Measurements from ENCODE around the gene CBLB. TPM values are rescaled to one million over a fixed set of nuclear protein-coding genes. Genes with fewer than 3 reads are reported as not detected.

CBLB gene
- total and polyA plus RNA-seq, 9 donors: 19.5 to 31.4 (median 21.0) TPM

DNA sequence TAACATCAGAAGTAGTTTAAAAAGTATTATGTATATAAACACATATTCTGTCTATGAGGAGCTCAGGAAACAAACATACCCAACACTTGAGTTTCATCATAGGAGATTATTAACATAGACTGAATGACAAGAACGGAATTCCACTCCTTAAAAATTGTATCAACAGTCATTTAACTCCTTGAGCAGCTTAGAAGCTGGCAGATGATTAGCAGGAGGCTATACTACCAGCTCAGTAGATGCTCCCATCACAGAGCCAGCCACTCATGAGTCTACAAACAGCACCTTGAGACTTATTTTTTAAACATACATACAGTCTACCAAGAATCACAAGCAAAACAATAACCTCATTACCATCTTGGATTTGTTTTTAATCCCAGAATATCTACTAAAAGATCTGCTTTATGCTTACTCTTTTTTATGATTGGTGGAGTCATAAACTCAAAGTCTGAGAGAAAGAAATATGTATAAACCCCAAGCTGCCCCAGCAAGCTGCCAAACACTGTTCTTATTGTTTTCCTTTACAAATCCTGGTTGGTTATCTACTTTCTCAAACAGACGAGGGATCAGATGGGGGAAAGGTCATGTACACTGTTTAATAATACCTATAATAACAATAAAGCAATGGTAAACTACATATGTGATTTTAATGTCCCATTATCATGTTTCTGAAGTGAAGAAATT is 59.5 kb downstream of the CBLB start:
- Histone ChIP-seq H3K27me3 (ENCODE audit: control insufficient read depth, insufficient read depth, low read length) (no peaks in the 10 kb centered on the region), H3K4me1 (ENCODE audit: control insufficient read depth, insufficient read depth, low read length) (no peaks in the 10 kb centered on the region), H3K9me3 (replicated peaks; ENCODE audit: control insufficient read depth, low read depth, low read length) (no peaks in the 10 kb centered on the region), H3K4me3 (ENCODE audit: low read length) (no peak overlapping the region), H3K36me3 (ENCODE audit: control insufficient read depth, insufficient read depth, low read length) (no peaks in the 10 kb centered on the region), H3K27ac (ENCODE audit: low read length) (no peak overlapping the region)
- no CpG with 5 or more reads among the region's 2 CpGs for WGBS (ENCODE audit: insufficient coverage)
- DNase-seq: no peak

DNA sequence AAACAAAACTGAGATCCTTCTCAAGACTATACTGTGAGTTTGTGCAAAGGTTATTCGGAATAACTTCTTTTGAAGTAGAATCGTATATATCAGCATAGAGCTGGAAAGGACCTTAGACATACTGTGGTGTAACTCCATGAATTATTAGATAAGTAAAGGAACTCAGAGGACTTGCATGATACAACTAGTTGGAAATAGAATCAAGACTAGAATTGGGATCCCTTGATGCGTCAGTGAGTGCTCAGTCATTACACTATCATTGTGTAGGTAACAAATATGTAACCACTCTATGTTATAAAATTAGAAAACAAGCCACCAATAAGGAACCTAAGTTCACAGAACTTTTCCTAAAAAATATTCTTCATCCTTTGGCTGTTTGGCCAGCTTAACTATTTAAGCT is 61.1 kb downstream of the CBLB start:
- H3K27ac ChIP-seq (ENCODE audit: low read length): no peak overlapping the region
- WGBS (ENCODE audit: insufficient coverage): no CpG with 5 or more reads among the region's 3 CpGs
- no peaks in the 10 kb centered on the region for H3K9me3 ChIP-seq (replicated peaks; ENCODE audit: control insufficient read depth, low read depth, low read length)
- no peaks in the 10 kb centered on the region for H3K27me3 ChIP-seq (ENCODE audit: control insufficient read depth, insufficient read depth, low read length)
- no peak for DNase-seq
- no peaks in the 10 kb centered on the region for H3K36me3 ChIP-seq (ENCODE audit: control insufficient read depth, insufficient read depth, low read length)
- no peaks in the 10 kb centered on the region for H3K4me1 ChIP-seq (ENCODE audit: control insufficient read depth, insufficient read depth, low read length)
- no peak overlapping the region for H3K4me3 ChIP-seq (ENCODE audit: low read length)

DNA sequence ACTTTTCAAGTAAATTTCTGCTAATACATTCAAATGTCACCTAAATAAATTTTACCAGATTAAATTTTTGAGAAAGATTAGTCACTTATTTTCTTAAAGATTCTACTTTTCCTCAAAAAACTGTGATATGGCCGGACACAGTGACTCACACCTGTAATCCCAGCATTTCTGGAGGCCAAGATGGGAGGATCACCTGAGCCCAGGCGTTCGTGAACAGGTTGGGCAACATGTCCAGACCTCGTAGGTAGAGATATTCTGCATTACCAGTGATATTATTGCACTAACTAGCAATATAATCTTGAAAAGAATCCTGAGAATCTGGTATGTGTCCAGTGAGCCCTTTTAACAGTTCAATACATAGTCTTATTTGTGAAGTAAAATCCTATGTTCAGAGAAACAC is 61.7 kb downstream of the CBLB start:
- H3K27ac ChIP-seq (ENCODE audit: low read length): no peak overlapping the region
- no peak overlapping the region for H3K4me3 ChIP-seq (ENCODE audit: low read length)
- peaks cover 2% of the 10 kb centered on the region for H3K4me1 ChIP-seq (ENCODE audit: control insufficient read depth, insufficient read depth, low read length)
- no peaks in the 10 kb centered on the region for H3K27me3 ChIP-seq (ENCODE audit: control insufficient read depth, insufficient read depth, low read length)
- no peaks in the 10 kb centered on the region for H3K9me3 ChIP-seq (replicated peaks; ENCODE audit: control insufficient read depth, low read depth, low read length)
- H3K36me3 ChIP-seq (ENCODE audit: control insufficient read depth, insufficient read depth, low read length): no peaks in the 10 kb centered on the region
- DNase-seq: no peak
- WGBS (ENCODE audit: insufficient coverage): no CpG with 5 or more reads among the region's 4 CpGs

DNA sequence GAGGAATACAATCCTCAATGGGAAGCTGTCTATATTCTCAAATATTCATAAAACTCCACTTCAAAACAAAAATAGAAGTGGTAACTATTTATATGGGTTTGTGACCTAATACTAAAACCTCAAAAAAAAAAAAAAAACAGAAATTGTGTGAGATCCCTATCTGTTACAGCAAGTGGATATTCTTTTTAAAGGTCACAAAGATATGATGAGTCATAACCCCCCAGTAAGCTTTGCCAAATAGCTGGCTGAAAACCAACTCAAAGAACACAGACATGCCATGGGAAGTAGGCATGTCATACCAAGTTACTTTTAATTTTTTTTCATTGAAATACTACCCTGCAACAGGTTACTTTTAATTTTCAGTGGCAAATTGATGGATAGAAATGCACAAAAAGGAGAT is 62.5 kb downstream of the CBLB start:
- Histone ChIP-seq H3K36me3 (ENCODE audit: control insufficient read depth, insufficient read depth, low read length) (no peaks in the 10 kb centered on the region), H3K4me1 (ENCODE audit: control insufficient read depth, insufficient read depth, low read length) (peaks cover 5% of the 10 kb centered on the region), H3K4me3 (ENCODE audit: low read length) (no peak overlapping the region), H3K27me3 (ENCODE audit: control insufficient read depth, insufficient read depth, low read length) (no peaks in the 10 kb centered on the region), H3K9me3 (replicated peaks; ENCODE audit: control insufficient read depth, low read depth, low read length) (no peaks in the 10 kb centered on the region), H3K27ac (ENCODE audit: low read length) (no peak overlapping the region)
- peak; percentile 33 for DNase-seq

DNA sequence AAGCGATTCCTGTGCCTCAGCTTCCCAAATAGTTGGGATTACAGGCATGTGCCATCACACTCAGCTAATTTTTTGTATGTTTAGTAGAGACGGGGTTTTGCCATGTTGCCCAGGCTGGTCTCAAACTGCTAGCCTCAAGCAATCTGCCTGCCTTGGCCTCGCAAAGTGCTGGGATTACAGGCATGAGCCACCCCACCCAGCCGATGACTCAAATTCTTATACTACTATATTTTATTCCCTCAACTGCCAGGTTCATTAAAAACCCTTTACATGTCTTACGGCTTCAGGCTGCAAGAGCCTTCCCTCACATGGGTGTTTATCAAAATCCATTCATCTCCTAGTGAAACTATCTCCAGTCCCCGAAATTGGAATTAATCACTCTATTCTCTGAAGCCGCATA is 63.4 kb downstream of the CBLB start:
- peaks cover 5% of the 10 kb centered on the region for H3K4me1 ChIP-seq (ENCODE audit: control insufficient read depth, insufficient read depth, low read length)
- DNase-seq: no peak
- WGBS (ENCODE audit: insufficient coverage): 100% methylated on average over 3 of the region's 7 CpGs
- H3K27me3 ChIP-seq (ENCODE audit: control insufficient read depth, insufficient read depth, low read length): no peaks in the 10 kb centered on the region
- no peaks in the 10 kb centered on the region for H3K9me3 ChIP-seq (replicated peaks; ENCODE audit: control insufficient read depth, low read depth, low read length)
- H3K4me3 ChIP-seq (ENCODE audit: low read length): no peak overlapping the region
- no peaks in the 10 kb centered on the region for H3K36me3 ChIP-seq (ENCODE audit: control insufficient read depth, insufficient read depth, low read length)
- H3K27ac ChIP-seq (ENCODE audit: low read length): no peak overlapping the region

DNA sequence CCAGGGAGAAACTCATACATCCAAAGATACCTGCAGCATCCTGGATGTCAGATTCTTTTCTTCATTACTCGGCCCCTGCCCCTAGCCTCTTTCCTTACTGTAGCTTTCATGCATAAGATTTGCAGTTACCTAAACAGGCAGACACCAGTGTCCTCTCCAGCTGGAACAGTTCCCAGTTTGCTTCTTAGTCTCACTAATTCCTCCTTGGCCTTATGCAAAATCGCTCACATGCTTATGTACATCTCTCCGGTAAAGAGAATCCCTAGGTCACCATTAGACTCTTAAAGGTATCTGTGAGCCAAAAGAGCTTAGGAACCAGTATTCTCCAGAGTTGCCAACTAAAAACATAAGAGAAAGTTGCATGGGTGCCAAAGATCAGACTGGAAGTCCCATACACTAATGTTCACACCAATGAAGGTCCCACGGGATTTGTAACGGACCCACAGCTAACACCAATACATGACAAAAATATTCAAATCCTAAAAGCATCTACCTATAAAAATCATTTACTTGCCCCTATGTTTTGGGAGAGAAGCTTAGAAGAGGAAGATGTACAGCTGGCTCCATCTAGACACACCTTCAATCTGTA is 66.6 kb downstream of the CBLB start:
- peaks cover 5% of the 10 kb centered on the region for H3K4me1 ChIP-seq (ENCODE audit: control insufficient read depth, insufficient read depth, low read length)
- 42% methylated on average over 1 of the region's 5 CpGs for WGBS (ENCODE audit: insufficient coverage)
- DNase-seq: peak; percentile 85
- no peak overlapping the region for H3K27ac ChIP-seq (ENCODE audit: low read length)
- no peaks in the 10 kb centered on the region for H3K36me3 ChIP-seq (ENCODE audit: control insufficient read depth, insufficient read depth, low read length)
- no peak overlapping the region for H3K4me3 ChIP-seq (ENCODE audit: low read length)
- no peaks in the 10 kb centered on the region for H3K9me3 ChIP-seq (replicated peaks; ENCODE audit: control insufficient read depth, low read depth, low read length)
- no peaks in the 10 kb centered on the region for H3K27me3 ChIP-seq (ENCODE audit: control insufficient read depth, insufficient read depth, low read length)

DNA sequence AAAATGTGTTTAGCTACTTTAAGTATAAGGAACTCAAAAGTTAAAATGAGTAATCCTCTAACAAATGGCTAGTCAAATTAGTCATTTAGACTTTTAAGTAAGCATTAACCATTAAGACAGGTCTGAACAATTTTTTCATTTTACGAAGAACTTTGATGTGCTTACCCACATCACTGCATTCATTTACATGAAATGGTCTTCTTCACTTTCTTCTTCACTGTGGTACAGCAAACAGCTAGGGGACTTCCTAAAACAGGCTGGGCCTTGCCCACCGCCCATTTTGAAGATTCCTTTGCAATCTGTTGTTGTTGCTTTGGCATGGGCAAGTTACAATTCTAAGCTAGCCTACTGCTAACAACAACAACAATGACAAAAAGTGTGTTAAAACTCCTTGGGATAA is 67.4 kb downstream of the CBLB start:
- Histone ChIP-seq H3K4me1 (ENCODE audit: control insufficient read depth, insufficient read depth, low read length) (peaks cover 5% of the 10 kb centered on the region), H3K36me3 (ENCODE audit: control insufficient read depth, insufficient read depth, low read length) (no peaks in the 10 kb centered on the region), H3K4me3 (ENCODE audit: low read length) (no peak overlapping the region), H3K9me3 (replicated peaks; ENCODE audit: control insufficient read depth, low read depth, low read length) (no peaks in the 10 kb centered on the region), H3K27me3 (ENCODE audit: control insufficient read depth, insufficient read depth, low read length) (no peaks in the 10 kb centered on the region), H3K27ac (ENCODE audit: low read length) (no peak overlapping the region)
- no CpG with 5 or more reads among the region's 2 CpGs for WGBS (ENCODE audit: insufficient coverage)
- no peak for DNase-seq

DNA sequence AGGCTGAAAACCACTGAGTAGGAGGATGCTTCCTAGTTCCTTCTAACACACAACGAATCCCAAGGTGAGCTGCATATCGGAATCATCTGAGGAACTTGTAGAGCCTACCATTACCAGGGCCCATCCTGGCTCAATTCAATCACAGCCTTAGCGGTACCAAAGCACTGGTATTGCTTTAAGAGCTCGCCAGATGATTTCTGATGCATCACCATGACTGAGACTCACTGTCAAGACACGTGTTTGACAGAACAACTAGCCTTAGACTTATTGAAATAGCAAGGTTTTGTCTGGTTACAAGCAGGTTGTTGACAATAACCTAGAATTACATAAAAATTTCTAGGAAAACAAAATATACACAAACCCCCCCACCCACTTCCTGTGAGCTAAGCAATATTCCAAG is 68.5 kb downstream of the CBLB start:
- H3K4me1 ChIP-seq (ENCODE audit: control insufficient read depth, insufficient read depth, low read length): peaks cover 5% of the 10 kb centered on the region
- no peak overlapping the region for H3K4me3 ChIP-seq (ENCODE audit: low read length)
- no peaks in the 10 kb centered on the region for H3K36me3 ChIP-seq (ENCODE audit: control insufficient read depth, insufficient read depth, low read length)
- no peak overlapping the region for H3K27ac ChIP-seq (ENCODE audit: low read length)
- no peak for DNase-seq
- H3K27me3 ChIP-seq (ENCODE audit: control insufficient read depth, insufficient read depth, low read length): no peaks in the 10 kb centered on the region
- WGBS (ENCODE audit: insufficient coverage): 59% methylated on average over 3 of the region's 5 CpGs
- peaks cover 3% of the 10 kb centered on the region for H3K9me3 ChIP-seq (replicated peaks; ENCODE audit: control insufficient read depth, low read depth, low read length)

DNA sequence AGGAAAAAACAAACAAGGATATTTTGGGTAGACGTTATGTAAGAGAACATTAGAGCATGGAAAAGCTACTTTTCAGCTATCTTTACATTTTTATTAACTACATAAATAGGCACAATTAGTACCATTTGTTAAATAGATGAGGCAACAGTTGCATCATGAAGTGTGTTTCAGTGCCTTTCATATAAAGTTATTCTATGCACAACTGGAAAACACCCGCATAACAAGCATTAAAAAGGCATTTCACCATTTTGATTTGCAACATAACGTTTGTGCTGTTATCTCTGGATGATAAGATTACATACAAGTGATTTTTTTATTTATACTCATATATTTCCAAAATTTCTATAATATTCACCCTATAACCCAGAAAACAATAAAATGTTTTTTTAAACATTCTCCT is 69.5 kb downstream of the CBLB start:
- WGBS (ENCODE audit: insufficient coverage): no CpG with 5 or more reads among the region's 3 CpGs
- H3K27me3 ChIP-seq (ENCODE audit: control insufficient read depth, insufficient read depth, low read length): no peaks in the 10 kb centered on the region
- H3K27ac ChIP-seq (ENCODE audit: low read length): no peak overlapping the region
- H3K4me3 ChIP-seq (ENCODE audit: low read length): no peak overlapping the region
- peaks cover 3% of the 10 kb centered on the region for H3K9me3 ChIP-seq (replicated peaks; ENCODE audit: control insufficient read depth, low read depth, low read length)
- no peaks in the 10 kb centered on the region for H3K36me3 ChIP-seq (ENCODE audit: control insufficient read depth, insufficient read depth, low read length)
- H3K4me1 ChIP-seq (ENCODE audit: control insufficient read depth, insufficient read depth, low read length): peaks cover 5% of the 10 kb centered on the region
- DNase-seq: no peak

DNA sequence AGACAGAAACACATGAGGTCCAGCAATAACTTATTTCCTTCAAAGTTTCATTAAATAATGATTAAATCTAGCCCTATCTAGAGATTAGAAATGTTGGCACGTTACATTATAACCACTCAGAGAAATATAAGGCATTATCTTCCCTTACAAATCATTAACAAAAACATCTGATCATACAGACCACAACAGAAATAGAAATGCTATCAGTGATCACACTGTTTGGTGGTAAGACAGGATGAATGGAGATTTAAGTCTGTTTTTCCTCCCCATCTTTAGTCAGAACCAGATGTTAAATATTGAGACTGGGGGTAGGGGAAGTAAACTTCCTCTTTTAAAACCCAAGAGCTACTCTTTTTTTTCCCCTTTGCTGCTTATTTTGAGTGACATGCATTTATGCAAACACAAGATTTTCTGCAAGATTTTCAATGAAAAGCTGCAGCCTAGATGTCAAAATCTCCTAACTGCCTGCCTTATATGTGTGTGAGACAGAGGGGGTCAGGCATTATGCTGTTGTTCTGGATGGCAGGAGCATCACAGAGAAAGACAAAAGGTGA is 70.4 kb downstream of the CBLB start:
- Histone ChIP-seq H3K27ac (ENCODE audit: low read length) (no peak overlapping the region), H3K27me3 (ENCODE audit: control insufficient read depth, insufficient read depth, low read length) (no peaks in the 10 kb centered on the region), H3K4me1 (ENCODE audit: control insufficient read depth, insufficient read depth, low read length) (peaks cover 5% of the 10 kb centered on the region), H3K9me3 (replicated peaks; ENCODE audit: control insufficient read depth, low read depth, low read length) (peaks cover 3% of the 10 kb centered on the region), H3K4me3 (ENCODE audit: low read length) (no peak overlapping the region), H3K36me3 (ENCODE audit: control insufficient read depth, insufficient read depth, low read length) (no peaks in the 10 kb centered on the region)
- DNase-seq: peak; percentile 55
- no CpG with 5 or more reads among the region's 1 CpG for WGBS (ENCODE audit: insufficient coverage)

All from muscle of leg (tissue), 11 donors.